Fibroblast of peridontal ligament (primary cell): ENCODE data around the gene MUSTN1.

Experiments
- DNase-seq: peaks from one replicate; pipeline ENCODE4 v3.0.0-alpha.2; 2010; ENCODE audit errors: extremely low read depth

The MUSTN1 gene

GRCh38 chr3:52835766-52836470, 1.1 kb upstream of the MUSTN1 start:
- DNase-seq = no peak

- DNase-seq = no peak
Measured at GRCh38 chr3:52833202-52833601, 1.6 kb downstream of the MUSTN1 start.

GRCh38 chr3:52831500-52832301, 3.1 kb downstream of the MUSTN1 start:
- peak; percentile 72 for DNase-seq

- no peak for DNase-seq
Measured at GRCh38 chr3:52830535-52831258, 4.1 kb downstream of the MUSTN1 start, which contains the start of gene ITIH4. Gene ITIH4, minus strand, starts transcription at chr3:52830672. Its CDS starts 30 bp downstream, at chr3:52830642.

GRCh38 chr3:52829906-52830463, 4.8 kb downstream of the MUSTN1 start:
- DNase-seq = no peak

GRCh38 chr3:52829482-52829881, 5.3 kb downstream of the MUSTN1 start:
- no peak for DNase-seq

GRCh38 chr3:52827866-52828376, 6.9 kb downstream of the MUSTN1 start:
- no peak for DNase-seq

GRCh38 chr3:52827441-52827840, 7.4 kb downstream of the MUSTN1 start:
- DNase-seq = no peak

- no peak for DNase-seq
Measured at GRCh38 chr3:52824037-52824436, 10.8 kb downstream of the MUSTN1 start.

- no peak for DNase-seq
Measured at GRCh38 chr3:52822363-52822762, 12.5 kb downstream of the MUSTN1 start.

- DNase-seq = no peak
Measured at GRCh38 chr3:52820736-52821135, 14.1 kb downstream of the MUSTN1 start.

- no peak for DNase-seq
Measured at GRCh38 chr3:52819936-52820335, 14.9 kb downstream of the MUSTN1 start.

- DNase-seq = no peak
Measured at GRCh38 chr3:52817860-52818259, 17.0 kb downstream of the MUSTN1 start.

GRCh38 chr3:52817221-52817620, 17.6 kb downstream of the MUSTN1 start:
- DNase-seq = no peak

GRCh38 chr3:52816654-52817053, 18.2 kb downstream of the MUSTN1 start:
- no peak for DNase-seq

- no peak for DNase-seq
Measured at GRCh38 chr3:52816199-52816598, 18.6 kb downstream of the MUSTN1 start.

- no peak for DNase-seq
Measured at GRCh38 chr3:52813810-52814209, 21.0 kb downstream of the MUSTN1 start.

GRCh38 chr3:52811452-52812011, 23.3 kb downstream of the MUSTN1 start:
- DNase-seq = no peak

GRCh38 chr3:52810923-52811322, 23.9 kb downstream of the MUSTN1 start:
- no peak for DNase-seq

GRCh38 chr3:52809662-52810377, 25.0 kb downstream of the MUSTN1 start:
- DNase-seq = no peak

- DNase-seq = no peak
Measured at GRCh38 chr3:52809149-52809548, 25.7 kb downstream of the MUSTN1 start.
